ENCODE results near the gene SEL1L3. TPM values are rescaled to one million over a fixed set of nuclear protein-coding genes. Genes with fewer than 3 reads are reported as not detected.

Gene SEL1L3
- total and polyA plus RNA-seq, 2 donors (not counting 3 experiments of a cell fraction or from before 2014, with no cell fraction given) = 53.4 to 122 TPM

DNA sequence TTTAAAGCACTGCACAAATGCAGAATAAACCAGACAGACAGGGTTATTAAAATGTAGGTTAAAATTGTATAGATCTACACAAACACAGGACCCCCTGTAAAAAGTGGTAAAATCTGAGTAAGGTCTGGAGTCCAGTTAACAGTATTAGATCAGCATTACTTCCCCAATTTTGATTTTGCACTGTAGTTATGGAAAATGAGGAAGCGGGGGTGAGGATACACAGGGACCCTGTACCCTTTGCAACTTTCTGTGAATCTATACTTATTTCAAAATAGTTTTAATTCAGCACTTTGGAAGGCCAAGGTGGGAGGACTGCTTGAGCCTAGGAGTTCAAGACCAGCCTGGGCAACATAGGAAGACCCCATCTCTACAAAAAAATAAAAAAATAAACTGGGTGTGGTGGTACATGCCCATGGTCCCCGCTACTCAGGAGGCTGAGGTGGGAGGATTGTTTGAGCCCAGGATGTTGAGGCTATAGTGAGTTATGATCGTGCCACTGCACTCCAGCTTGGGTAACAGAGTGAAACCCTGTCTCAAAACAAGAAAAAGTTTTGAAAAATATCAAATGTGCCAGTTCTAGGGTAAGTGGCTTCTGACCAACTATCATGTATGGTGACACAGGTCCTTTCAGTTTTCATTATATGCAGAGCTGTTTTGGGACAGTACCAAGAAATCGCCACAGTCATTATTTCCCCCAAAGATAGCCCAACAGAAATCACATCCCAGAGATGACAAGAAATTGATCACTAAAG lies 17.7 kb downstream of the SEL1L3 start:
- dilution Hi-C loops (cut with MboI; ENCODE audit: extremely low pct_ligation_motif_present, low sequenced_read_pairs) = no loop called here
- FAIRE-seq (no peak), DNase-seq (ENCODE audit: low read depth, low spot score) (no peak)
- no peaks in the 10 kb centered on the region for H3K27me3 ChIP-seq (ENCODE audit: control insufficient read depth in 2 of 2, insufficient read depth in 2 of 2, low read length in 2 of 2)
- ChIA-PET POLR2A (no interaction called here), CTCF (no interaction called here)
- H3K4me3 ChIP-seq (replicated peaks in 1 of 3; ENCODE audit: insufficient read depth in 1 of 3, low read depth in 1 of 3, low read length in 3 of 3) = no peak overlapping the region
- no peaks in the 10 kb centered on the region for H3K4me1 ChIP-seq (ENCODE audit: control insufficient read depth, extremely low read depth, insufficient read depth, low read length)
- H3K9me3 ChIP-seq (replicated peaks; ENCODE audit: control insufficient read depth, insufficient read depth, low read length) = no peaks in the 10 kb centered on the region
- BruUV-seq (replicated peaks) = no TSS peak
- H4K20me1 ChIP-seq (replicated peaks; ENCODE audit: control insufficient read depth, extremely low read depth, insufficient read depth, low read length) = no peaks in the 10 kb centered on the region
- H3K27ac ChIP-seq (ENCODE audit: insufficient read depth, low read depth, low read length) = no peak overlapping the region
- TF ChIP-seq GATA2 (IDR thresholded peaks at IDR 0.05; ENCODE audit: insufficient read depth, insufficient read length, low read depth, low read length) (no peak), MYC (IDR thresholded peaks at IDR 0.05; ENCODE audit: low read depth, low read length) (no peak), JUN (IDR thresholded peaks at IDR 0.05; ENCODE audit: borderline replicate concordance, insufficient read depth, insufficient read length, low read depth) (no peak), EZH2 (IDR thresholded peaks at IDR 0.05; ENCODE audit: borderline replicate concordance, low read depth, low read length, severe bottlenecking) (no peak), FOS (IDR thresholded peaks at IDR 0.05; ENCODE audit: borderline replicate concordance, insufficient read depth, low read length) (no peak), POLR2A (IDR thresholded peaks at IDR 0.05; ENCODE audit: low read depth, low read length) (no peak), POLR2AphosphoS5 (IDR thresholded peaks at IDR 0.05; ENCODE audit: insufficient read depth, low read depth, low read length) (no peak)
- TF ChIP-seq, protein P1, sequence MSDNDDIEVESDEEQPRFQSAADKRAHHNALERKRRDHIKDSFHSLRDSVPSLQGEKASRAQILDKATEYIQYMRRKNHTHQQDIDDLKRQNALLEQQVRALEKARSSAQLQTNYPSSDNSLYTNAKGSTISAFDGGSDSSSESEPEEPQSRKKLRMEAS (IDR thresholded peaks at IDR 0.05; ENCODE audit: insufficient read depth, insufficient read length) = no peak
- TF ChIP-seq, protein P2, sequence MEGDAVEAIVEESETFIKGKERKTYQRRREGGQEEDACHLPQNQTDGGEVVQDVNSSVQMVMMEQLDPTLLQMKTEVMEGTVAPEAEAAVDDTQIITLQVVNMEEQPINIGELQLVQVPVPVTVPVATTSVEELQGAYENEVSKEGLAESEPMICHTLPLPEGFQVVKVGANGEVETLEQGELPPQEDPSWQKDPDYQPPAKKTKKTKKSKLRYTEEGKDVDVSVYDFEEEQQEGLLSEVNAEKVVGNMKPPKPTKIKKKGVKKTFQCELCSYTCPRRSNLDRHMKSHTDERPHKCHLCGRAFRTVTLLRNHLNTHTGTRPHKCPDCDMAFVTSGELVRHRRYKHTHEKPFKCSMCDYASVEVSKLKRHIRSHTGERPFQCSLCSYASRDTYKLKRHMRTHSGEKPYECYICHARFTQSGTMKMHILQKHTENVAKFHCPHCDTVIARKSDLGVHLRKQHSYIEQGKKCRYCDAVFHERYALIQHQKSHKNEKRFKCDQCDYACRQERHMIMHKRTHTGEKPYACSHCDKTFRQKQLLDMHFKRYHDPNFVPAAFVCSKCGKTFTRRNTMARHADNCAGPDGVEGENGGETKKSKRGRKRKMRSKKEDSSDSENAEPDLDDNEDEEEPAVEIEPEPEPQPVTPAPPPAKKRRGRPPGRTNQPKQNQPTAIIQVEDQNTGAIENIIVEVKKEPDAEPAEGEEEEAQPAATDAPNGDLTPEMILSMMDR (IDR thresholded peaks at IDR 0.05; ENCODE audit: extremely low read depth in 1 of 2, insufficient read depth in 1 of 2, low read depth in 1 of 2, low read length in 2 of 2) = no peak
- intact Hi-C loops (cut with micrococcal nuclease) = no loop called here
- H3K79me2 ChIP-seq (ENCODE audit: control insufficient read depth, insufficient read depth, low read length) = peaks cover 2% of the 10 kb centered on the region
- no peak overlapping the region for H2AFZ ChIP-seq (ENCODE audit: low read depth, low read length)
- H3K4me2 ChIP-seq (ENCODE audit: insufficient read depth, low read length) = no peak overlapping the region
- H3K36me3 ChIP-seq (ENCODE audit: control insufficient read depth in 2 of 2, extremely low read depth in 1 of 2, insufficient read depth in 2 of 2, low read length in 2 of 2) = peaks cover 7 to 18% of the 10 kb centered on the region in 2 experiments
- no peak overlapping the region for H3K9ac ChIP-seq (replicated peaks; ENCODE audit: extremely low read depth, insufficient read depth, low read length)
- no peaks in the 10 kb centered on the region for H3K9me1 ChIP-seq (replicated peaks; ENCODE audit: control insufficient read depth, extremely low read depth, insufficient read depth, low read length)

Data from endothelial cell of umbilical vein (primary cell).